B cell (primary cell): ENCODE measurements around the gene ARHGEF6. TPM values are rescaled to one million over a fixed set of nuclear protein-coding genes. Genes with fewer than 3 reads are reported as not detected.

Experiments used
- ATAC-seq: fragments of 200-7000 bp; cut with Tn5 transposase; one replicate; pipeline ENCODE4 v1.10.0; 2021; ENCODE audit warnings: low read depth, mild to moderate bottlenecking, moderate number of reproducible peaks, moderate library complexity
- CTCF ChIA-PET: fragments of 350-600 bp; sonication (Branson Sonifier 250); formaldehyde crosslinking; loops from one replicate; lab custom pipeline; 2021; ENCODE audit warnings: antibody characterized with exemption, inconsistent platforms; lab: Charles Lee
- POLR2A ChIA-PET: fragments of 350-600 bp; sonication (Branson Sonifier 250); formaldehyde crosslinking; loops from one replicate; lab custom pipeline; 2021; ENCODE audit warnings: antibody characterized with exemption; lab: Charles Lee
- DNase-seq: peaks from one replicate; pipeline ENCODE4 v3.0.0; 2013
- H2AFZ ChIP-seq: 2 replicates; pipeline ENCODE4 v1.6.1; 2012; ENCODE audit warnings: mild to moderate bottlenecking, low read depth, low read length; ENCODE audit not compliant: insufficient read depth, poor library complexity, severe bottlenecking
- H3K27ac ChIP-seq, 2 donors: 1 replicate in 1 of 2; 2 replicates in 1 of 2; pipeline ENCODE4 v1.5.1; 2012 to 2013; ENCODE audit warnings: low read length in 2 of 2, mild to moderate bottlenecking in 2 of 2, moderate library complexity in 1 of 2
- H3K27me3 ChIP-seq, 4 experiments: fragments of 200-600 bp in 1 of 4; sonication (generic) in 1 of 4; replicated peaks in 1 of 4; 1 replicate in 2 of 4; 2 replicates in 2 of 4; pipeline versions ENCODE4 v1.6.1 to v1.7.0; 2013 to 2016; ENCODE audit warnings: low read length in 3 of 4, mild to moderate bottlenecking in 2 of 4, mixed read lengths in 1 of 4, moderate library complexity in 1 of 4; ENCODE audit not compliant: insufficient read depth in 4 of 4, control insufficient read depth in 3 of 4; ENCODE audit errors: control extremely low read depth in 1 of 4
- H3K36me3 ChIP-seq, 2 experiments: replicated peaks in 1 of 2; 1 replicate in 1 of 2; 2 replicates in 1 of 2; pipeline versions ENCODE4 v1.6.1 to v1.7.1; 2013; ENCODE audit warnings: low read length in 1 of 2; ENCODE audit not compliant: insufficient read depth in 2 of 2, control insufficient read depth in 1 of 2; ENCODE audit errors: control extremely low read depth in 1 of 2, extremely low read depth in 1 of 2
- H3K4me1 ChIP-seq, 2 donors: fragments of 200-600 bp in 1 of 2; sonication (generic) in 1 of 2; 1 replicate in 1 of 2; 2 replicates in 1 of 2; pipeline versions ENCODE4 v1.5.1 to v1.6.1; 2013 to 2017; ENCODE audit warnings: low read length in 2 of 2; ENCODE audit not compliant: control insufficient read depth in 2 of 2, insufficient read depth in 2 of 2
- H3K4me2 ChIP-seq: replicated peaks from 2 replicates; pipeline ENCODE3; 2012; ENCODE audit warnings: mild to moderate bottlenecking, low read depth, low read length; ENCODE audit not compliant: poor library complexity, severe bottlenecking
- H3K4me3 ChIP-seq, 5 experiments: fragments of 200-600 bp in 1 of 5; sonication (generic) in 1 of 5; 1 replicate in 3 of 5; 2 replicates in 2 of 5; pipeline versions ENCODE4 v1.5.1 to v1.7.0; 2011 to 2016; ENCODE audit warnings: low read length in 4 of 5, mild to moderate bottlenecking in 4 of 5, low read depth in 2 of 5, control low read depth in 1 of 5, moderate library complexity in 1 of 5; ENCODE audit not compliant: insufficient read depth in 1 of 5; ENCODE audit errors: control extremely low read depth in 1 of 5, extremely low read depth in 1 of 5
- H3K79me2 ChIP-seq: fragments of 200-600 bp; sonication (generic); one replicate; pipeline ENCODE4 v1.6.0; 2016; ENCODE audit warnings: low read length; ENCODE audit not compliant: control insufficient read depth, insufficient read depth
- H3K9ac ChIP-seq: fragments of 200-600 bp; sonication (generic); 2 replicates; pipeline ENCODE4 v1.6.1; 2017; ENCODE audit warnings: mild to moderate bottlenecking, low read length, moderate library complexity
- H3K9me3 ChIP-seq, 3 donors: one replicate each; pipeline versions ENCODE4 v1.6.1 to v1.7.1; 2013; ENCODE audit warnings: low read length in 2 of 3; ENCODE audit not compliant: control insufficient read depth in 2 of 3, insufficient read depth in 1 of 3; ENCODE audit errors: control extremely low read depth in 1 of 3
- H4K20me1 ChIP-seq: 2 replicates; pipeline ENCODE4 v1.6.0; 2012; ENCODE audit warnings: mild to moderate bottlenecking, low read length; ENCODE audit not compliant: insufficient read depth, control insufficient read depth, poor library complexity, severe bottlenecking
- H3K27ac Mint-ChIP-seq: one replicate; pipeline ENCODE4 v1.8.0; 2021; ENCODE audit warnings: mixed read lengths
- H3K27me3 Mint-ChIP-seq: one replicate; pipeline ENCODE4 v1.8.0; 2021; ENCODE audit warnings: mixed read lengths
- H3K4me1 Mint-ChIP-seq: one replicate; pipeline ENCODE4 v1.8.0; 2021; ENCODE audit warnings: mixed read lengths
- H3K4me3 Mint-ChIP-seq: one replicate; pipeline ENCODE4 v1.8.0; 2021; ENCODE audit warnings: mixed read lengths
- H3K9me3 Mint-ChIP-seq: one replicate; pipeline ENCODE4 v1.8.0; 2022; ENCODE audit warnings: mixed read lengths; ENCODE audit not compliant: insufficient read depth
- EZH2 ChIP-seq: IDR thresholded peaks from 2 replicates; pipeline ENCODE4 v1.6.1; 2012; ENCODE audit warnings: borderline replicate concordance, low read depth, mild to moderate bottlenecking, moderate library complexity, low read length; ENCODE audit not compliant: insufficient read depth, poor library complexity, severe bottlenecking
- WGBS: methylation state at CpG from one replicate; pipeline ENCODE4 v1.1.5; 2013; ENCODE audit warnings: missing lambda C conversion rate; ENCODE audit not compliant: insufficient coverage; 5-methylcytosine and 5-hydroxymethylcytosine counted together
- intact Hi-C: fragments of 100-400 bp; cut with micrococcal nuclease; formaldehyde crosslinking; loops from one replicate; pipeline ENCODE4 v1.10.0; 2022
- polyA plus RNA-seq: library from polyadenylated mRNA; depleted of rRNA; stranded (reverse); fragments of >200 nt; gene quantifications from 2 replicates; pipeline ENCODE4 v1.2.3, GENCODE V29; 2012
- small RNA-seq: library from RNA; depleted of rRNA; stranded (forward); fragments of <200 nt; gene quantifications from one replicate; pipeline ENCODE3, GENCODE V24; 2012; ENCODE audit warnings: low replicate concordance, low read depth; ENCODE audit not compliant: insufficient read length
- total RNA-seq, 2 donors: library from RNA; stranded (reverse); fragments of 120-200 nt in 1 of 2; gene quantifications; 1 replicate in 1 of 2; 2 replicates in 1 of 2; pipeline versions ENCODE4 v1.2.3 to v1.2.4, GENCODE V29; 2013 to 2022
- TF ChIP-seq, protein P1 (sequence below): fragments of 200-600 bp; IDR thresholded peaks from one replicate; pipeline ENCODE4 v1.8.0; 2022; ENCODE audit warnings: antibody characterized with exemption, mild to moderate bottlenecking

ARHGEF6 gene
- total and polyA plus RNA-seq, 2 donors (not counting 1 experiment from before 2014, with no cell fraction given) = 29.6 to 43.4 TPM

- TF ChIP-seq EZH2 = no peak
- TF ChIP-seq, protein P1, sequence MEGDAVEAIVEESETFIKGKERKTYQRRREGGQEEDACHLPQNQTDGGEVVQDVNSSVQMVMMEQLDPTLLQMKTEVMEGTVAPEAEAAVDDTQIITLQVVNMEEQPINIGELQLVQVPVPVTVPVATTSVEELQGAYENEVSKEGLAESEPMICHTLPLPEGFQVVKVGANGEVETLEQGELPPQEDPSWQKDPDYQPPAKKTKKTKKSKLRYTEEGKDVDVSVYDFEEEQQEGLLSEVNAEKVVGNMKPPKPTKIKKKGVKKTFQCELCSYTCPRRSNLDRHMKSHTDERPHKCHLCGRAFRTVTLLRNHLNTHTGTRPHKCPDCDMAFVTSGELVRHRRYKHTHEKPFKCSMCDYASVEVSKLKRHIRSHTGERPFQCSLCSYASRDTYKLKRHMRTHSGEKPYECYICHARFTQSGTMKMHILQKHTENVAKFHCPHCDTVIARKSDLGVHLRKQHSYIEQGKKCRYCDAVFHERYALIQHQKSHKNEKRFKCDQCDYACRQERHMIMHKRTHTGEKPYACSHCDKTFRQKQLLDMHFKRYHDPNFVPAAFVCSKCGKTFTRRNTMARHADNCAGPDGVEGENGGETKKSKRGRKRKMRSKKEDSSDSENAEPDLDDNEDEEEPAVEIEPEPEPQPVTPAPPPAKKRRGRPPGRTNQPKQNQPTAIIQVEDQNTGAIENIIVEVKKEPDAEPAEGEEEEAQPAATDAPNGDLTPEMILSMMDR = no peak
- WGBS = no CpG with 5 or more reads among the region's 6 CpGs
- Mint-ChIP-seq H3K4me1 (peaks cover 4% of the 10 kb centered on the region), H3K9me3 (no peaks in the 10 kb centered on the region), H3K4me3 (no peak overlapping the region), H3K27me3 (no peaks in the 10 kb centered on the region), H3K27ac (no peak overlapping the region)
- no peaks in the 10 kb centered on the region for H4K20me1 ChIP-seq
- H3K4me1 ChIP-seq = no peaks in the 10 kb centered on the region
- no peak overlapping the region for H3K27ac ChIP-seq
- no peaks in the 10 kb centered on the region for H3K79me2 ChIP-seq
- H3K27me3 ChIP-seq = no peaks in the 10 kb centered on the region
- H2AFZ ChIP-seq = peak overlapping the region; percentile 25
- H3K9ac ChIP-seq = no peak overlapping the region
- ChIA-PET POLR2A (no interaction called here), CTCF (interaction anchor here (1.1 kb wide), 1 partner anchor 78 kb away, joined by 3 read pairs; no protein-coding TSS in a partner anchor)
- H3K36me3 ChIP-seq = no peaks in the 10 kb centered on the region
- H3K4me3 ChIP-seq = no peak overlapping the region
- intact Hi-C loops = no loop called here
- no peak overlapping the region for H3K4me2 ChIP-seq
- no peaks in the 10 kb centered on the region for H3K9me3 ChIP-seq
- DNase-seq (no peak), ATAC-seq (no peak)
These were observed 163.6 kb downstream of the ARHGEF6 start for GRCh38 chrX:136616987-136617685.

Small RNA genes within 50 kb of the gene (small RNA-seq; reads per million reads assigned to genes)
- gene RF00019 (not detected), gene RNU6-972P (not detected)

Other genes starting within 250 kb of the ARHGEF6 start
- gene VGLL1, start 248.7 kb downstream of the ARHGEF6 start, total RNA-seq = not detected in 2 replicates
- gene VGLL1, start 248.7 kb downstream of the ARHGEF6 start, polyA plus RNA-seq = not detected in 2 replicates
- gene CD40LG, start 132.8 kb downstream of the ARHGEF6 start, total RNA-seq = 0.29 and 0.30 TPM in 2 replicates
- 0.13 and 0.19 TPM in 2 replicates for gene CD40LG, start 132.8 kb downstream of the ARHGEF6 start, polyA plus RNA-seq
- 231 and 239 TPM in 2 replicates for gene RBMX, start 99.8 kb upstream of the ARHGEF6 start, total RNA-seq
- 164 and 262 TPM in 2 replicates for gene RBMX, start 99.8 kb upstream of the ARHGEF6 start, polyA plus RNA-seq